ENCODE data around the gene IL31. TPM values are rescaled to one million over a fixed set of nuclear protein-coding genes. Genes with fewer than 3 reads are reported as not detected.

IL31 gene
- total and polyA plus RNA-seq, 8 donors = not detected

DNA sequence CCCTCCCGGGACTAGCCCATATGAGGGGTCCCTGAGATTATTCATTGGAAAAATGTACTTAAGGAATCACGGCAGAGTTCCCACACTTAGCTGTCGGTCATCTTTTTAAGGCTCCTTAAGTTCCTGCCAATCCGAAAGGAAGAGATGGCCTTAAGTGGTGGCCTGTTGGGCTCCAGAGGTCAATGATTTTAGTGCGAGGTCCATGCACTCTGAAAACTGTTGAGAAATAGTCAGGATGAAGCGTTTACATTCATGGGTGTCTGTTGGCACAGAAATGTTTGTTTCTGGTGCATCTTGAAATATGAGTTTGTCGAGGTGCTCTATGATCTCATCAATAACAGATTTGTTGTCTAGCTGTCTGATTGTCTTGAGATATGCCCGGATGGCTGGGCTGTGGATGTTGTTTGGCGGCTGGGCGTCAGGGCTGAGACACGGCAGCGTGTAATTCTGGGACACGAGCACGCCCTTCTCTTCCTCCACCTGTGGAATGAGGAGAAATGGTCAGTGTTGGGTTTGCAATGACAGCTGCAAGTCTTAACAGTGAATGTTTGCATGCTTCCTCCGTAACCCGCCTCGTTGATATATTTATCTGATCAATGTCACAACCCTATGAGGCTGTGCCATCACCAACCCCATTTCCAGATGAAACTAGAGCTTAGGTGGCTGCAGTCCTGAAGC is 1.6 kb downstream of the IL31 start:
- no peaks in the 10 kb centered on the region for H3K4me1 ChIP-seq
- intact Hi-C loops (cut with DNase I; ENCODE audit: low total_unique reads) = no loop called here
- DNase-seq = no peak
- H3K4me3 ChIP-seq = no peak overlapping the region
- H3K27ac ChIP-seq = no peak overlapping the region
- no peaks in the 10 kb centered on the region for H3K36me3 ChIP-seq
- TF ChIP-seq POLR2A (IDR thresholded peaks at IDR 0.05) (no peak), POLR2AphosphoS5 (IDR thresholded peaks at IDR 0.05) (no peak), EP300 (IDR thresholded peaks at IDR 0.05) (no peak)
- TF ChIP-seq, protein P1, sequence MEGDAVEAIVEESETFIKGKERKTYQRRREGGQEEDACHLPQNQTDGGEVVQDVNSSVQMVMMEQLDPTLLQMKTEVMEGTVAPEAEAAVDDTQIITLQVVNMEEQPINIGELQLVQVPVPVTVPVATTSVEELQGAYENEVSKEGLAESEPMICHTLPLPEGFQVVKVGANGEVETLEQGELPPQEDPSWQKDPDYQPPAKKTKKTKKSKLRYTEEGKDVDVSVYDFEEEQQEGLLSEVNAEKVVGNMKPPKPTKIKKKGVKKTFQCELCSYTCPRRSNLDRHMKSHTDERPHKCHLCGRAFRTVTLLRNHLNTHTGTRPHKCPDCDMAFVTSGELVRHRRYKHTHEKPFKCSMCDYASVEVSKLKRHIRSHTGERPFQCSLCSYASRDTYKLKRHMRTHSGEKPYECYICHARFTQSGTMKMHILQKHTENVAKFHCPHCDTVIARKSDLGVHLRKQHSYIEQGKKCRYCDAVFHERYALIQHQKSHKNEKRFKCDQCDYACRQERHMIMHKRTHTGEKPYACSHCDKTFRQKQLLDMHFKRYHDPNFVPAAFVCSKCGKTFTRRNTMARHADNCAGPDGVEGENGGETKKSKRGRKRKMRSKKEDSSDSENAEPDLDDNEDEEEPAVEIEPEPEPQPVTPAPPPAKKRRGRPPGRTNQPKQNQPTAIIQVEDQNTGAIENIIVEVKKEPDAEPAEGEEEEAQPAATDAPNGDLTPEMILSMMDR (IDR thresholded peaks at IDR 0.05) = no peak
- WGBS, 5 donors = 60 to 73% (median 68%) methylated on average over 15 to 17 of the region's 17 CpGs
- no peaks in the 10 kb centered on the region for H3K9me3 ChIP-seq
- peaks cover 0 to 13% (median 0%) of the 10 kb centered on the region in 3 donors for H3K27me3 ChIP-seq

DNA sequence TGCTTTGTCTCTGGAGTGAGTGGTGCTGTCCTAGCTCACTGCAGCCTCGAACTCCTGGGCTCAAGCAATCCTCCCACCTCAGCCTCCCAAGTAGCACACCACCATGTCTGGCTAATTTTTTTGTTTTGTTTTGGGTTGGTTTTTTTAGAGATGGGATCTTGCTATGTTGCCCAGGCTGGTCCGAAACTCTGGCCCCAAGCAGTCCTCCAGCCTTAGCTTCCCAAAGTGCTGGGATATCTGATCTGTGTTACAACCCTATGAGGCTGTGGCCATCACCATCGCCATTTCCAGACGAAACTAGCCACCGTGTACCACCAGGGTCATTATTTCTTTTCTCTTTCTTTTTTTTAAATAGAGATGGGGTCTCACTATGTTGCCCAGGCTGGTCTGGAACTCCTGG is 2.6 kb downstream of the IL31 start:
- no peaks in the 10 kb centered on the region for H3K9me3 ChIP-seq
- no peak overlapping the region for H3K4me3 ChIP-seq
- no peaks in the 10 kb centered on the region for H3K4me1 ChIP-seq
- H3K27me3 ChIP-seq = peaks cover 0 to 14% (median 0%) of the 10 kb centered on the region in 3 donors
- H3K36me3 ChIP-seq = no peaks in the 10 kb centered on the region
- H3K27ac ChIP-seq = no peak overlapping the region
- no peak for DNase-seq
- intact Hi-C loops (cut with DNase I; ENCODE audit: low total_unique reads) = no loop called here
- TF ChIP-seq, protein P1 (IDR thresholded peaks at IDR 0.05) = no peak
- TF ChIP-seq EP300 (IDR thresholded peaks at IDR 0.05) = no peak
- TF ChIP-seq POLR2AphosphoS5 (IDR thresholded peaks at IDR 0.05) = no peak
- TF ChIP-seq POLR2A (IDR thresholded peaks at IDR 0.05) = no peak
- WGBS, 5 donors = 90 to 95% (median 91%) methylated on average over 5 of the region's 5 CpGs

DNA sequence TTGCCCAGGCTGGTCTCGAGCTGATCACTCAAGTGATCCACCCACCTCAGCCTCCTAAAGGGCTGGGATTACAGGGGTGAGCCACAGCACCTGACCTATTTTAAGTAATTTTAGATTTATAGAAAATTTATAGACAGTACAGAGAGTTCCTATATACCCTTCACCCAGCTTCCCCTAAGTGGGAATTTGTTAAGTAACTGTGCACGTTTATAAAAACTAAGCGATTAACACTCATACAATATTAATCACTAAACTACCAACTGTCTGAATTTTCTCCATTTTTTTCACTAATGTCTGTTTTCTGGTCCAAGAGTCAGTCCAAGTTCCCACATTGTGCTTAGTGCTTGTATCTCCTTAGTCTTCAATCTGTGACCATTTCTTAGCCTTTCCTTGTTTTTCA is 5.5 kb downstream of the IL31 start:
- no peak for DNase-seq
- Histone ChIP-seq H3K27me3 (peaks cover 0 to 17% (median 0%) of the 10 kb centered on the region in 3 donors), H3K9me3 (no peaks in the 10 kb centered on the region), H3K4me3 (no peak overlapping the region), H3K4me1 (no peaks in the 10 kb centered on the region), H3K36me3 (no peaks in the 10 kb centered on the region), H3K27ac (no peak overlapping the region)
- intact Hi-C loops (cut with DNase I; ENCODE audit: low total_unique reads) = no loop called here
- 89 to 100% (median 91%) methylated on average over 3 of the region's 3 CpGs for WGBS, 5 donors
- no peak for TF ChIP-seq POLR2AphosphoS5 (IDR thresholded peaks at IDR 0.05)
- no peak for TF ChIP-seq EP300 (IDR thresholded peaks at IDR 0.05)
- no peak for TF ChIP-seq POLR2A (IDR thresholded peaks at IDR 0.05)
- TF ChIP-seq, protein P1 (IDR thresholded peaks at IDR 0.05) = no peak

DNA sequence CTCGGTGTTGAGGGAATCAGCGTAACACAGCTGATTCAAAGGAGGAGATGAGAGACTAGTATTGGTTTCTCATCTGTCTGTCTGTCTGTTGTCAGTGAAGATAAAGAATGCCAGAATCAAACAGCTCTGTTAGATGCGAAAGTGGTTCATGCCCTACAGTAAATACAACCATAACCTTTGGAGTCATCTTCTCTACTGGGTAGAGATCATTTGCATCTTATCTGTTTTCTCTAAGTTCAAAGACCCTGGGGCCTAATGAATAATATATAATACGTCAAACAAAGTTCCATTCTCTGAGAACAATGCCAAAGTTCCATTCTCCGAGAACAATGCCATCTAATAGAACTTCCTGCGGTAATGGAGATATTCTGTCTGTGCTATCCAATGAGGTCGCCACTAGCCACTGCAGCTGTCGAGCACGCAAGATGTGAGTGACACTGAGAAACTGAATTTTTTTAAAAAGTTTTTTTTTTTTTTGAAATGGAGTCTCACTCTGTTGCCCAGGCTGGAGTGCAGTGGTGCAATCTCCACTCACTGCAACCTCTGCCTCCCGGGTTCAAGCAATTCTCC is 6.6 kb downstream of the IL31 start:
- no peaks in the 10 kb centered on the region for H3K36me3 ChIP-seq
- H3K27me3 ChIP-seq = peaks cover 0 to 17% (median 0%) of the 10 kb centered on the region in 3 donors
- 71 to 82% (median 81%) methylated on average over 10 of the region's 10 CpGs for WGBS, 5 donors
- H3K4me3 ChIP-seq = no peak overlapping the region
- no peak for DNase-seq
- H3K27ac ChIP-seq = no peak overlapping the region
- TF ChIP-seq EP300 (IDR thresholded peaks at IDR 0.05) (no peak), POLR2AphosphoS5 (IDR thresholded peaks at IDR 0.05) (no peak), POLR2A (IDR thresholded peaks at IDR 0.05) (no peak)
- TF ChIP-seq, protein P1 (IDR thresholded peaks at IDR 0.05) = no peak
- H3K9me3 ChIP-seq = no peaks in the 10 kb centered on the region
- H3K4me1 ChIP-seq = no peaks in the 10 kb centered on the region
- intact Hi-C loops (cut with DNase I; ENCODE audit: low total_unique reads) = no loop called here

Data from stomach (tissue), 9 donors.